ENCODE data around the gene CYP2E1.
"Not testable (repeated sequence)": the region's sequence is repeated elsewhere in the genome, so short reads cannot be mapped to it uniquely, and the experiment has no call there.

Gene CYP2E1

DNA sequence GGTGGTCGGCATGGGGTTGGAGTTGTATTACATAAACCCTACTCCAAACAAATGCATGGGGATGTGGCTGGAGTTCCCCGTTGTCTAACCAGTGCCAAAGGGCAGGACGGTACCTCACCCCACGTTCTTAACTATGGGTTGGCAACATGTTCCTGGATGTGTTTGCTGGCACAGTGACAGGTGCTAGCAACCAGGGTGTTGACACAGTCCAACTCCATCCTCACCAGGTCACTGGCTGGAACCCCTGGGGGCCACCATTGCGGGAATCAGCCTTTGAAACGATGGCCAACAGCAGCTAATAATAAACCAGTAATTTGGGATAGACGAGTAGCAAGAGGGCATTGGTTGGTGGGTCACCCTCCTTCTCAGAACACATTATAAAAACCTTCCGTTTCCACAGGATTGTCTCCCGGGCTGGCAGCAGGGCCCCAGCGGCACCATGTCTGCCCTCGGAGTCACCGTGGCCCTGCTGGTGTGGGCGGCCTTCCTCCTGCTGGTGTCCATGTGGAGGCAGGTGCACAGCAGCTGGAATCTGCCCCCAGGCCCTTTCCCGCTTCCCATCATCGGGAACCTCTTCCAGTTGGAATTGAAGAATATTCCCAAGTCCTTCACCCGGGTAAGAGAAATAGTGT lies at the start of gene CYP2E1:
Gene CYP2E1 (plus strand): TSS at position 407 of the 632 bp plus-strand sequence. CDS start 33 bp downstream, at position 440.
- no peak for DNase-seq (ENCODE audit: low read depth in 2 of 2)

DNA sequence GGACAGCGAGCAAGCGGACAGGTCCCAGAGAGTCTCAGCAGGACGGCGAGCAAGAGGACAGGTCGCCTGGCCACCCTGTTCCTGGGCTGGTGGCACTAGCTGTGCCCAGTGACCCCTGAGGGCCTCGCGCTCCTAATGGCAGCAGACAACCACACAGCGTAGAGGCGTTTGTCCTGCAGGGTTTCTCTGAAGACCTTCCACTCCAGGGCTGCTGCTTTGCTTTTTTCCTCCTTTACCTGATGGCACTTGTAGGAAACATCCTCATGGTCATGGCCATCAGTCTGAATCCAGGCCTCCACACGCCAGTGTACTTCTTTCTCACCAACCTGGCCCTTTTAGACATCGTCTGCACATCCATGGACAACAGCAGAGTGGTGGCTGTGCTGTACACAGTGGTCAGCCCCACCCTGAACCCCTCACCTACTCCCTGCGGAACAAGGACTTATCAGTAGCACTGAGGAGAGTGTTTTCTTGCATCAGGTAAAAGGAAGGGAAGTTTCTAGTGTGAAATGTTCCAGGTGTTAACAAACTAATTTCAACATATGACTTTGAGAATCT lies 46.0 kb upstream of the CYP2E1 start:
- DNase-seq (ENCODE audit: low read depth in 2 of 2) = no peak

- DNase-seq (ENCODE audit: low read depth in 2 of 2) = no peak
These were observed 45.5 kb upstream of the CYP2E1 start for GRCh38 chr10:133481657-133482056.

DNA sequence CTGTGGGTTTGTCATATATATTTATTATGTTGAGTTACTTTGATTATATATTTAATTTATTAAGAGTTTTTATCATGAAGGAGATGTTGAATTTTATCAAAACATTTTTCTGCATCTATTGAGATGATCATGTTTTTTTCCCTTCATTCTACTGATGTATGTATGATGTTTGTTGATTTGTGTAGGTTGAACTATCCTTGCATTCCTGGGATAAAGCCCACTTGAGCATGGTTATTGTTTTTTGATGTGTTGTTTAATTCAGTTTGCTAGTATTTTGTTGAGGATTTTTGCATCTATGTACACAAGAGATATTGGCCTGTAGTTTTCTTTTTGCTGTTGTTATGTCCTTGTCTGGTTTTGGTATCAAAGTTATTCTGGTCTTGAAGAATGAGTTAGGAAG lies 42.3 kb upstream of the CYP2E1 start:
- no peak for DNase-seq (ENCODE audit: low read depth in 2 of 2)

GRCh38 chr10:133487085-133487484 lies 40.1 kb upstream of the CYP2E1 start:
- DNase-seq (ENCODE audit: low read depth in 2 of 2) = no peak

GRCh38 chr10:133488354-133488753 lies 38.8 kb upstream of the CYP2E1 start:
- DNase-seq (ENCODE audit: low read depth in 2 of 2) = no peak

DNA sequence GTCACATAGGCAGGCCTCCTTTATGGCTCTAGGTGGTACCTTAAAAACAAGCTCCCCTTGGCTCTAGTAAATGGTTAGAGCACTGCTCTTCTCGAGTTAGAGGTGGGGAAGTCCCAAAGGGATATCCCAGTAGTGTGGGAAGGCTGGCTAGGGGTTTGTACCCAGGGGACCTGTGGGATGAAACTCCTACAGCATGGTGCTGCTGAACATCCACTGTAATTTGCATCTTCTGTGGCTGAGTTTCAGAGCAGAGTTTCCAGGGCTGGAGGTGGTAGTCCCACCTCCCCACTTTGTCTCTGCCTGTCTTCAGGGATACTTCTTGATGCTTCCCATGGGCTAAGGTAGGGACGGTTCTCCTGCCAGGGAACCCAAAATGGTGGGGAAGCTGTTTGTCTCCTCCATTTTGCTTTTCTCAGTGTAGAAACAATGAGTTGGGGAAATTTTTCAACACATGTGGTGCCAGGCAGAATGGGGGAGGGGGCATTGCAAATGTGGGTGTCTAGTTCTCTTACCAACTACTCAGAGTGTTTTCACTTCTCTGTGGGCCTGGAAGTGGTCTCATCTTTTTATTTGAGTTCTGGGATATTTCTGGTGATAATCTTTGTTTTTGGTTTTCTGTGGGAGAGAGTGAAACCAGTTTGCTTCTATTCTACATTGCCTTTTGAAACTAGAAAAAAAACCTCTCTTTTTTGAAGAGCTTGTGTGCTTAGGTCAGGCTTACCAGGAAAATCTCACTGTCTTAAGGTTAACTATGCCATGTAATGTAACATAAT lies 37.2 kb upstream of the CYP2E1 start:
- DNase-seq (ENCODE audit: low read depth in 2 of 2) = no peak

DNA sequence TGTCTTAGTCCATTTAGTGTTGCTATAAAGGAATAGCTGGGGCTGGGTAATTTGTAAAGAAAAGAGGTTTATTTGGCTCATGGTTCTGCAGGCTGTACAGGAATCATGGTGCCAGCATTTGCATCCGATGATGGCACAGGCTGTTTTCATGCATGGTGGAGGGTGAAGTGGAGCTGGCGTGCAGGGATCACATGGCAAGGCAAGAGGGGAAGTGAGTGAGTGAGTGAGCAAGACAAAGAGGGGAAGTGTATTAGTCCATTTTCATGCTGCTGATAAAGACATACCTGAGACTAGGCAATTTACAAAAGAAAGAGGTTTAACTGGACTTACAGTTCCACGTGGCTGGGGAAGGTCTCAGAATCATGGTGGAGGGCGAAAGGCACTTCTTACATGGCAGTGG lies 33.6 kb upstream of the CYP2E1 start:
- DNase-seq (ENCODE audit: low read depth in 2 of 2) = not testable (repeated sequence)

DNA sequence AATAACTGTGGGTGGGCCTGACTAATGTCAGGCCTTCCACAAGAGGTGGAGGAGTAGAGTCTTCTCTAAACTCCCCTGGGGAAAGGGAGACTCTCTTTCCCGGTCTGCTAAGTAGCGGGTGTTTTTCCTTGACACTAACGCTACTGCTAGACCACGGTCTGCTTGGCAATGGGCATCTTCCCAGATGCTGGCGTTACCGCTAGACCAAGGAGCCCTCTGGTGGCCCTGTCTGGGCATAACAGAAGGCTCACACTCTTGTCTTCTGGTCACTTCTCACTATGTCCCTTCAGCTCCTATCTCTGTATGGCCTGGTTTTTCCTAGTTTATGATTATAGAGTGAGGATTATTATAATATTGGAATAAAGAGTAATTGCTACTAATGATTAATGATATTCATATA lies 29.8 kb upstream of the CYP2E1 start:
- not testable (repeated sequence) for DNase-seq (ENCODE audit: low read depth in 2 of 2)

DNA sequence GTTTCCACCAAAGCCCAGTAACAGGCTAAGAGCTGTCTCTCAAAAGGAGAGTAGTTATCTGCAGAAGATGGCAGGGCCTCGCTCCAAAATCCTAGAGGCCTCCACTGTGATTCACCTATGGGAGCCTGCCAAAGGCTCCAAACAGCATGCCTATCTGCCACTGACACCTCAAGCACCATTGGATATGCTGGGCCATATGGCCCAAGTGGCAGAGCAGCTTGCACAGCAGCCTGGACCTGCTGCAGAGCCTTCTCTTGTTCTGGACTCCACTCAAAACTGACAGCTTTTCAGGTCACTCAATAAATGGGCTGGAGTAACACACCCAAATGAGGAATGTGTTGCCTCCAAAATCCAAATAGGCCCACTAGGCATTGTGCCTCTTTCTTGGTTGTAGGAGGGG lies 28.0 kb upstream of the CYP2E1 start:
- DNase-seq (ENCODE audit: low read depth in 2 of 2) = not testable (repeated sequence)

GRCh38 chr10:133500897-133501296 lies 26.3 kb upstream of the CYP2E1 start:
- not testable (repeated sequence) for DNase-seq (ENCODE audit: low read depth in 2 of 2)

DNA sequence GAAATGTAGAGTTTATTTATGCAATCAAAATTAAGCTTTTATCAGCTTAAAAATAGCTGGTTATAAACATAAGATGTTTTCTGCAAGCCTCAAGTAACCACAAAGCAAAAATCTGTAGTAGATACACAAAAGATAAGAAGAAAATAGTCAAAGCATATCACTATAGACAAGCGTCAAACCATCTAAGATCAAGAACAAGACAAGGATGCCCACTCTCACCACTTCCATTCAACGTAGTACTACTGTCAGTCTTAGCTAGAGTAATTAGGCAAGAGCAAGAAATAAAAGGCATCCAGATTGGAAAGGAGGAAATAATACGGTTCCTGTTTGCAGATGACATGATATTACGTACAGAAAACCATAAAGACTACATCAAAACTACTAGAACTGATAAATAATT lies 17.5 kb upstream of the CYP2E1 start:
- DNase-seq (ENCODE audit: low read depth in 2 of 2) = no peak

DNA sequence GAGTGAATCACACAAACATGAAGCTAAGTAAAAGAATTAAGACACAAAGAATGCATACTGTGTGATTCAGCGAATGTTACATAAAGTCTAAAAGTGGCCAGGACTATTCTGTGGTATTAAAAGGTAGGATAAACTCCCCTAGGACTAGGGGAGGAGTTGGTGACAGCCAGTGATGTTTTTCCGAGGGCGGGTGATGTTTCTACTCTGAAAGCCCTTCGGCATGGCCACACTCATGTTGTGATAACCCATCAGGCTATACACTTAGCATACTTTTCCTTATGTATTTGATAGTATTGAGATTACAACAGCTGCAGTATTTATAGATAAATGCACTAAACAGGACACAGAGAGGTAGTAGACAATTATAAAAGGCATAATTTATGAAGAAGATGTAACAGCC lies 15.8 kb upstream of the CYP2E1 start:
- DNase-seq (ENCODE audit: low read depth in 2 of 2) = no peak

DNA sequence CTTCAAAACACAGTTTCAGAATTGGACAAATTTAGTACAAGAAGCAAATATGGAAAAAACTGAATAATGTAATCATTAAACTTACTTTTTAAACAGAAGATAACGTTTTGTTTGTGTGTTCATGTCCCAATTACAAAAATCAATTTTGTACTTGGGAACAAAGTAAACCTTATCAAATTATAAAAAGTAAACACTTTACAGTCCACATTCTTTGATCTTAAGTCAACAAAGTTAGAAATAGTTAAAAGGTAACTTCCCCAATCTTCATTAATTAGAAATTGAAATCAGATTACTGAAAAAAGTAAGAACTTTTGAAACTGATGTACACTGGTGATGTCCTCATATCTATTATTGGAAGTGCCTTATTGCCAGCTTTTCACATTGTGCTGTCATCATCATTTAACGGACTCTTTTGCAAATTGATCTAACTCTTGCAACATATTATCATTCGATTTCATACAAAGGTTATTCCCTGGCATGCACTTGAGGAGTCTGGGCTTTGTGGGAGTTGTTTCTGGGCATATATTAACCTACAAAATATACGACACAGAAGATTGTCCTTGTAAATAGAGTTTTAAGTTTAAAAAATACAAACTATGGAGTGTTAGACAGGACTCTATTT lies 15.1 kb upstream of the CYP2E1 start:
- DNase-seq (ENCODE audit: low read depth in 2 of 2) = no peak

DNA sequence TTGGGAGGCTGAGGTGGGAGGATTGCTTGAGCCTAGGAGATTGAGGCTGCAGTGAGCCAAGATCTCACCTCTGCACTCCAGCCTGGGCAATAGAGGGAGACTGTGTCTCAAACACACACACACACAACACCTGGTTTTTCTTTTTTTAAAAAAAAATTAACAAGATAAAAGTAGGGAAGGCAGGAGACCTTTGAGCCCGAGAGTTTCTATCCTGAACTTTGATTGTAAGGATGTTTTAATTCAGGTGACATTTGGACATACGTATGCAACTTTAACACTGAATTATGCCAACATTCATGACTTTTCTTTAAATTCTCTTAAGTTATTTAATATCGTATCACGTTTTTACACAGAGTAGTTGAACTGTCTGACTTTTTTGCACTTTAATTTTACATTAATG lies 11.7 kb upstream of the CYP2E1 start:
- no peak for DNase-seq (ENCODE audit: low read depth in 2 of 2)

- DNase-seq (ENCODE audit: low read depth in 2 of 2) = no peak
These were observed 11.1 kb upstream of the CYP2E1 start for GRCh38 chr10:133516057-133516456.

GRCh38 chr10:133518517-133518916 lies 8.6 kb upstream of the CYP2E1 start:
- not testable (repeated sequence) for DNase-seq (ENCODE audit: low read depth in 2 of 2)

DNA sequence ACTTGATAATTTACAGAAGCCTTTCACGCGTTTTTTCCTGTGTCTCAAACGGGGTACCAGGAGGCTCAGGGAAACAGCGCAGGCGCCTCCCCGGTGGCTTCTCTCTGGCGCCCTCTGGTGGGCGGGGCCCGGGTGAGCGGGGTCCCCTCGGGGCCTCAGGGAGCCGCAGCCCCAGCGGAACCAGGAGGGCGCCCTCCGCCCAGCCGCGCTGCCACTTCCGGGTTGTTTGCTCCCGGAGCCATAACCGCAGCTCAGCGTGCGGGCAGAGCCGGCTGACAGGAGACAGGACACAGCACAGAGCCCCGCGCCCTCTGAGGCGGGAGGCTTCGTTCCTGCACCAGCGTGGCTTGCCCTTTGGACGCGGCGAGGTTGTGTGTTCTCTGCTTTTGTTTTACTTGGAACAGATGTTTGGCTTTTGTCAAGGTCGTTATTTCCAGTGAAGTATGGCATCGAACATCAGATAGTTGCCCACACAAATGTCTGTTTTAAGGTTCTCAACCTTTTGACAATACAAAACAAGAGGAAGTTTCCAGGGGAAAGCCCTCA lies 6.9 kb upstream of the CYP2E1 start:
- peak; percentile 74 to 77 for DNase-seq (ENCODE audit: low read depth in 2 of 2)

DNA sequence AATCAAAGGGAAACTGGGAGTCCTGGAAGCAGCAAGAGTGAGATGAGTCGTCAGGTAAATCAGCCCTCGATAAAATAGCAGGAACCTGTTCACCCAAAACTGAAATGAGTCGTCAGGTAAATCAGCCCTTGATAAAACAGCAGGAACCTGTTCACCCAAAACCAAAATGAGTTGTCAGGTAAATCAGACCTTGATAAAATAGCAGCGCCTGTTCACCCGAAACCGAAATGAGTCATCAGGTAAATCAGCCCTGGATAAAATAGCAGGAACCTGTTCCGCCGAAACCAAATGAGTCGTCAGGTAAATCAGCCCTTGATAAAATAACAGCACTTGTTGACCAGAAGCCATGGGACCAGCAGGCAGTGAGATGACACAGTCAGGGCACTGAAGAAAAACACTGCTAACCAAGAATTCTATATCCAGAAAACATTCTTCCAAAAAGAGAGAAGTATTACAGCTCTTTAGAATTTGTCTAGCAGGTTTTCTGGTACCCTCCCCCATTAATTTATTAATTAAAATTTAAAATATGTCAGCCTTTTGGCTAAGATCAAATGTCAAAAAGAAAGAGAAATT lies 3.4 kb upstream of the CYP2E1 start:
- DNase-seq (ENCODE audit: low read depth in 2 of 2) = no peak

GRCh38 chr10:133525444-133525843 lies 1.7 kb upstream of the CYP2E1 start:
- no peak for DNase-seq (ENCODE audit: low read depth in 2 of 2)

GRCh38 chr10:133527771-133528271 lies 658 bp downstream of the CYP2E1 start:
- no peak for DNase-seq (ENCODE audit: low read depth in 2 of 2)
